Upper lobe of left lung (tissue), 4 donors: ENCODE measurements around the gene ALLC.

Experiments
- CTCF ChIP-seq, 6 experiments: fragments of 450-650 bp in 4 of 6; fragments of 200-600 bp in 2 of 6; sonication (generic) in 2 of 6; IDR thresholded peaks; one replicate each; pipeline ENCODE4 v1.5.1; 2016 to 2019; ENCODE audit warnings: antibody characterized with exemption in 6 of 6
- POLR2AphosphoS5 ChIP-seq, 2 donors: sonication (generic); formaldehyde crosslinking; IDR thresholded peaks; one replicate each; pipeline ENCODE4 v1.5.1; 2017; ENCODE audit warnings: antibody characterized with exemption in 2 of 2

GRCh38 chr2:3636586-3637310, 21.3 kb upstream of the ALLC start:
- TF ChIP-seq CTCF (IDR thresholded peaks at IDR 0.05): no peak
- no peak for TF ChIP-seq POLR2AphosphoS5 (IDR thresholded peaks at IDR 0.05)
